SW480 (cell line): ENCODE results near the gene SYNDIG1.

Experiments used
- DNase-seq: peaks from one replicate; pipeline ENCODE4 v3.0.0-alpha.2; 2016; ENCODE audit warnings: low spot score

SYNDIG1 gene

GRCh38 chr20:24567508-24567907 is 98.1 kb downstream of the SYNDIG1 start:
- no peak for DNase-seq

DNA sequence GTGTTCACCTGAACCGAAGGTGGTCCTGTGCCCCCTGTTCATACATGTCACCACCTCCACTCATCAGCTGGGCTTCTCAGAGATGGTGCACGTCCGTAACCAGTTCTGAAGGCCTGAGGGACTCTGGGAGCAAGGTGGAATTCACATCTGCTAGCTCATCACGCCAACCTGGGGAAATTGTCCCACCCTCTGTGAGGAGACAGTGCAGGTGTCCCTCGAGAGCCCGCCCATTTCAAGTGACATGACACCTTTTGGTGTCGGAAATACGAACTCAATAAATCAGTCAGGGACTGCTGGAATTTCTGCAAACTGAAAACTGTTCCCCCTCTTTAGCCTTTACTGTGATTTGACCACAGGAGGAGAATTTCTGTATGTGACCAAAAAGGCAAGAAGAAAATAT is 99.4 kb downstream of the SYNDIG1 start:
- DNase-seq: no peak

GRCh38 chr20:24571159-24571558 is 101.7 kb downstream of the SYNDIG1 start:
- DNase-seq: no peak

GRCh38 chr20:24572140-24572539 is 102.7 kb downstream of the SYNDIG1 start:
- DNase-seq: no peak

DNA sequence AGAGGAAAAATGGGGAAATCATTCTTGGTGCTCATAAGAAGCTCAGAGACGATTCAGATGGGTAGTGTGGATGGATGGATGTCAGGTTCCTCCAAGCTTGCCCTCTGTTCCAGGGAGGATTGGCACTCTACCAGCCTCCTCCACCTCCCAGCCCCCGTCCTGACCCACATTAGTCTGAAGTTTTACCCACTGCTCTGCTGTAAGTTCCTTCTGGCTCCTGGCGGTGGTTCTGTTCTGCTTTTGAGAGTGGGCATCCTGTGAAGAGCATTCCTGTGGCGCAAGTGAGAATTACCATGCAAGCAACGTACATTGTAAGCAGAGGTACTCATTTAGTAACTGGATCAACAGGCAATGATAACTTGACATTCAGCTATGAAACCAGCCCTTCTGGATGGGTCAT is 103.4 kb downstream of the SYNDIG1 start:
- no peak for DNase-seq

DNA sequence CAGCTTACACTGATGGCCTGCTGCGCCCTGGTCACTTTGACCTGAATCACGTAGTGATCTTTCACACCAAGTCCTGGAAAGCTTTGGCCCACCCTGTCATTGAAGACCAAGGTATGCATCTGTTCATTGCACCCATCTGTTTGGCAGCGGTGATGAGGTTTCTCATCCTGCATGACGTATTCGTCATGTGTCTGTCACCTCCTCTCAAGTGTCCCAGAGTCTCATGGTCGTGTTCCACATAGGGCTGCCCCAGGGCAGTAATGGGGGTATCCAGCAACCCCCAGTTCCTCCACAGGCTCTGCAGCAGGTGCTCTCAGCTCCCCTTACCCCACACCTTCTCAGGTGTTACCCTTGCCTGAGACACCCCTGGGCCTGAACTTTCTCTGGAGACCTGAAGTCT is 104.1 kb downstream of the SYNDIG1 start:
- DNase-seq: no peak

DNA sequence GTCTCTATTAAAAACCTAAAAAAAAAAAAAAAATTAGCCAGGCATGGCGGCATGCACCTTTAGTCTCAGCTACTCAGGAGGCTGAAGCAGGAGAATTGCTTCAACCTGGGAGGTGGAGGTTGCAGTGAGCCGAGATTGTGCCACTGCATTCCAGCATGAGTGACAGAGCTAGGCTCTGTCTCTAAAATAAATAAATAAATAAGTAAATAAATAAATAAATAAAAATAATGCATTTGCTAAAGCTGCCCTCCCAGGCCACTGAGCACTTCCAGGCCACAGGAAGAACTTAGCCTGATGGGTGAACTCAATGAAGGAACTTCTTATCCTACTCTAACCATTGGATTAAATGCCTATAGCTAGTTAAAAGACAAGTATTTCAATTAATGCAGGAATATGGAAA is 104.9 kb downstream of the SYNDIG1 start:
- DNase-seq: no peak

DNA sequence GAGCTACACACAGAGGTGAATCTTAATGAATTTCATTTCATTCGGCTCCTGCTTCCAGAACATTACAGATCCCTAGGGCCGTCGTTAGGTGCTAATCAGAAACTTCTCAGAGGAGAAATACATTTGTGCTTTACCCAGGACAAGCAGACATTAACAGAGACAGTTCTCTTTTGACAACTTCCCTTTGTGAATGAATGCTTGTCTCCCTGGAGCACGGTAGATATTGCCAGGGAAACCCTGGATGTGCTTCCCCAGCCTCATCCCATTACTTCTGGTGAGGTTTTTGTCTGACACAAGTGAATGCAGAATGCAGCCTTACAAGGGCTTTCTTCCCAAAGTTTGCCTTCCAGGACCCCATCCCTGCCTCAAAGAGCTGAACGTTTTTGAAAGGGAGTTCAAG is 105.4 kb downstream of the SYNDIG1 start:
- no peak for DNase-seq

DNA sequence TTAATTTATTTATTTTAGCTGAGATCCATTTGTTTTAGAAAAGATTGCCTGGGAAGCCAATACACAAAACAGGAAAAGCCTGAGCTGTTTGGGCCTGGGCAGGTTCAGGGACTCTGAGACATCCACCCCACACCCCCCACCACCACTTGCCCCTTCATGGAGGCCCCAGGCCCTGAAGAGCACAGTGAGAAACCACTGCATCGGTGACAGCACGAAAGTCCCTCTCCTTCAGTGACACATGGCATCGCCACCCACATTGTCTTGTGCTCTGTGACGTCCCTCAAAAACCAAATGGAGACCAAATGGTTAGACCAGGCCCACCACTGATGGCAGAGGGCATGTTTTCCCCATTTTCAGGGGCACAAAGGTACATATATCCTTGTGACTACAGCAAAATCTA is 106.4 kb downstream of the SYNDIG1 start:
- no peak for DNase-seq

- no peak for DNase-seq
Observed at GRCh38 chr20:24576447-24576846, 107.0 kb downstream of the SYNDIG1 start.

GRCh38 chr20:24577271-24577909 is 108.0 kb downstream of the SYNDIG1 start:
- no peak for DNase-seq

GRCh38 chr20:24578567-24579415 is 109.4 kb downstream of the SYNDIG1 start:
- DNase-seq: no peak

DNA sequence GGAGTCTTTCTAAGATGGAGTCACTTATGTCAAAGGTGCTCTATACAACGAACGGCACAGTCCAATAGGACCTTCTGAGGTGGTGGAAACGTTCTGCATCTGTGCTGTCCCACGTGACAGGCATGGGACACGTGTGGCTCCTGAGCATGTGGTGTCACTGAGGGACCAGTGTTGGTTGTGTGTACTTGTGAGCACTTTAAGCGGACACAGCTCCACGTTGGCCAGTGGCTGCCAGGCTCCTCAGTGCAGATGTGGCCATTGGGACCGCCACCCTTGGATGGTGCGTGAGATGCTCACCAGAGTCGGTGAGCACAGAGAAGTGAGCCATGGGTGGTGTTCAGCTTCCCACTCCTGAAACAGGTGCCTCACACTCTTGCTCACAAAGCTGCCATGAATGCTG is 110.0 kb downstream of the SYNDIG1 start:
- no peak for DNase-seq

- DNase-seq: no peak
Observed at GRCh38 chr20:24580006-24580405, 110.6 kb downstream of the SYNDIG1 start.

- no peak for DNase-seq
Observed at GRCh38 chr20:24580855-24581254, 111.4 kb downstream of the SYNDIG1 start.

DNA sequence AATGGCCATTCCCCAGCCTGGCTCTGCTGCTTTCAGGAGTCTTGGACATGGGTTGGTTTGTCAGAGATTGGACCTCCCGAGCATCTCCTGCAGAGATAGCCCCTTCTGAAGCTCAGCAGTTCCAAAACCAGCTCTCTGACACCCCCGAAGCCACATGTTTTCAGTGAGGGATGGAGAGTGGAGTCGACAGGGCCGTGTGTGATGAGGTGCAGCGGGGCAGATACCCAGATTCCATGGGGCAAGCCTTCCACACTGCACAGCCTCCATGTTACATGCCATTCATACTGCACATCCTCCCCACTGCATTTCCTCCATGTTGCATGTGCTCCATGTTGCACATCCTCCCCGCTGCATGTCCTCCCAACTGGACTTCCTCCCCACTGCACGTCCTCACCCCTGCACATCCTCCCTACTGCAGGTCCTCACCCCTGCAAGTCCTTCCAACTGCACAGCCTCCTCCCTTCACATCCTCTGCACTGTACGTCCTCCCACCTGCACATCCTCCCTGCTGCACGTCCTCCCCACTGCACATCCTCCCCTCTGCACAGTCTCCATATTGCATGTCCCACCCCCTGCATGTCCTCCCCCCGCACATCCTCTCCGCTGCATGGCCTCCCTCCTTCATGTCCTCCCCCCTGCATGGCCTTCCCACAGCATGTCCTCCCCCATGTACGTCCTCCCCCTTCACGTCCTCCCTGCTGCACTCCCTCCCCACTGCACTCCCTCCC is 112.2 kb downstream of the SYNDIG1 start:
- no peak for DNase-seq

GRCh38 chr20:24582373-24583168 is 113.1 kb downstream of the SYNDIG1 start:
- DNase-seq: no peak

DNA sequence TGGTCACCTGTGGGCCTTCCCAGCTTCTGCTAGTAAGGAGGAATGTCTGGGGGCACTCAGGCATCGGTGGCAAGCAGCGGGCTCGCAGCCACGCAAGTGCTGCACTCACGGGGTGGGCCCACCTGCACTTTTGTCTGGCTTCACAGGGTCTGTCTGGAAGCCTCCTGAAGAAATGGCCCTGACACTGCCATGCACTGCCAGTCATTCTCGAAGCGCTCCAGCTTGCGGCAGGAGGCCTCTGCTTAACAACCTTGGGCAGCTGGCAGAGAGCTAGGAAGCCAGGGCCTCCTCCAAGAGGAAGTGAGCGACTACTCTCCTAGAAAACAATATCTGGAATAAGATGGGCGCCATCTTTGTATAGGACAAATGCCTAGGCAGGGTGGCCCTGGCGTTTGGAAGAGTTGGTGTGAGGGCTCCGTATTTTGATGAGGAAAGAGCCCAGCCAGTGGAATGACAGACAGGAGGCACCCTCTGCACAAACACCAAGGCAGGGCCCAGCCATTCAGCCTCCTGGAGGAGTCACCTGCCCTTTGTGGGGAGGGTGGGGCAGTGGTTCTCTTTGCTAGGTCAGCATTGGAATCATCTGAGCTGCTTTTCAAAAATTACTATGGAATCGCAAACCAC is 113.9 kb downstream of the SYNDIG1 start:
- DNase-seq: no peak

DNA sequence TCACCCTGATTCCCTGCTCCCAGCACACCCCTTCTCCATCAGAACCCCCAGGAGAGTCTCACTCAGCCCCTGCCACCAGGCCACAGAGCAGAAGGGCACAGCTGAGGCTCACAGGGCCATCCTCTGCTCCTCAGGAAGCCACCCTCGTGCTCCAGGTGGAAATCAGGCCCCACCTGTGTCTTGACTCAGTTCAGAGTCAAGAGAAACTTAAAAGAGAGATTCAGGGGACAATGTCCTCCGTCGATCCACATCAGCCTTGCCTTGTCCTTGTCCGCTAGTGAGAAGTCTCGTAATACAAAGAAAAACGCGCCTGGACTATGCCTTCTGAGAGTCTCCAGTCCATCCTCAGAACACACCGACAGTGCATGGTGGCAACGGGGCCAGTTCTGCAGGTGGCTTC is 114.6 kb downstream of the SYNDIG1 start:
- no peak for DNase-seq

DNA sequence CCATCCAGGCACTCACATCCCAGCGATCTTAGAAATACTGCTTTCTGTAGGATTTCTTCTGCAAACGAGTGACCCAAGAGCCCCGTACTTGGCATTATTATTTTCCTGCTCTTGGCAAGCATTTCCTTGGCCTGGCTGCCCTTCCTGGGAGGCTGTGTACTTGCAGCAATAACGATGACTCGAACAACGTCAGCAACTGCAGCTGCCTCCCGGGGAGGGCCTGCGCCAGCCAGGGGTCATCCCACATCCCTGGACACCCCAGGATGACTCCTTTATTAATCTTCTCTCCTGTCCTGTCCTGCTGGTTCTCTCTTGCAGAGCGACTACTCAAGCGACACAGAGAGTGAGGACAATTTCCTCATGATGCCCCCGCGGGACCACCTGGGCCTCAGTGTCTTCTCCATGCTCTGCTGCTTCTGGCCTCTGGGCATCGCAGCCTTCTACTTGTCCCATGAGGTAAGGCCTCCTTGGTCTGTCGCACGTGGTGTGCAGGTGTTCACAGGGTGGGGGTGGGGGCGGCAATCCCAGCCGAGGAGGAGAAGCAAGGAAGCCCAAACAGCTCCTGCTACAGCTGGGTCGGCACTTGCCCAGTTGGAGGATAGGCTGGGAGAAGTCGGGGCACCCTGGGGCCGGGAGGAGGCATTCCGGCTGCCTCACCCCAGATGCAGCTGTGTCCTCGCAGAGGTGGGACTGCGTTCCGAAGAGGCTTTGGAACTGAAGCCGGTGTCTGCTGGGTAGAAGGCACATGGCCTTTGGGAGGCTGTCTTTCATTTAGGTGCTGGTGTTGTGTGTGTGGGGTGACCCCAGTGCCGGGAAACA is 115.3 kb downstream of the SYNDIG1 start:
- DNase-seq: no peak
